Astrocyte of the spinal cord (primary cell): ENCODE results near the gene IL10RB.
"Not testable (repeated sequence)": the region's sequence is repeated elsewhere in the genome, so short reads cannot be mapped to it uniquely, and the experiment has no call there.

ENCODE experiments used
- DNase-seq: peaks from one replicate; pipeline ENCODE4 v3.0.0; 2011; ENCODE audit warnings: low read depth, low spot score
- H3K4me3 ChIP-seq: 2 replicates; pipeline ENCODE4 v1.5.1; 2011; ENCODE audit warnings: low read depth, mild to moderate bottlenecking, low read length, moderate library complexity
- CTCF ChIP-seq: IDR thresholded peaks from 2 replicates; pipeline ENCODE4 v1.5.1; 2012; ENCODE audit warnings: low read depth, mild to moderate bottlenecking, low read length, inconsistent platforms
- in situ Hi-C: cut with HindIII; loops from 2 replicates; pipeline ENCODE4 v1.10.0; 2017; ENCODE audit warnings: low sequenced_read_pairs

The IL10RB gene

DNA sequence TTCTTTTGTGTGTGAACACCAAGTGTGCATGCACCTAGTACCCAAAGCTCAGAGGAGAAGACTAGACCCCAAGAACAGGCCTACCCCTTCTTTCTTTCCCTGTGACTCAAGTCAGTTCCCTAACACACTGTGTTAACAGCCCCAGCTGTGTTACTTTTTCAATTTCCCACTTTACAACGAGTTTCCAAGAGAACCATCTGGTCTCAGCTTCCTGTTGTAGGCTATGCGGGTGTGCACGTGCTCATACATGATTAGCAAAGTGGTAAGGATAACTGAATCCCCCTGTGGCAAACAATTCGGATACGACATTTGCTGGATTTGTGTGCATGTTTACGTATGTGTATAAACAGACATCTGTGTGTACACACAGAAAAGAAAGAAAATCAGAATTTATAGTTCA lies 18.6 kb upstream of the IL10RB start:
- in situ Hi-C loops, result no loop called here
- TF ChIP-seq CTCF, result no peak
- H3K4me3 ChIP-seq, result no peak overlapping the region

DNA sequence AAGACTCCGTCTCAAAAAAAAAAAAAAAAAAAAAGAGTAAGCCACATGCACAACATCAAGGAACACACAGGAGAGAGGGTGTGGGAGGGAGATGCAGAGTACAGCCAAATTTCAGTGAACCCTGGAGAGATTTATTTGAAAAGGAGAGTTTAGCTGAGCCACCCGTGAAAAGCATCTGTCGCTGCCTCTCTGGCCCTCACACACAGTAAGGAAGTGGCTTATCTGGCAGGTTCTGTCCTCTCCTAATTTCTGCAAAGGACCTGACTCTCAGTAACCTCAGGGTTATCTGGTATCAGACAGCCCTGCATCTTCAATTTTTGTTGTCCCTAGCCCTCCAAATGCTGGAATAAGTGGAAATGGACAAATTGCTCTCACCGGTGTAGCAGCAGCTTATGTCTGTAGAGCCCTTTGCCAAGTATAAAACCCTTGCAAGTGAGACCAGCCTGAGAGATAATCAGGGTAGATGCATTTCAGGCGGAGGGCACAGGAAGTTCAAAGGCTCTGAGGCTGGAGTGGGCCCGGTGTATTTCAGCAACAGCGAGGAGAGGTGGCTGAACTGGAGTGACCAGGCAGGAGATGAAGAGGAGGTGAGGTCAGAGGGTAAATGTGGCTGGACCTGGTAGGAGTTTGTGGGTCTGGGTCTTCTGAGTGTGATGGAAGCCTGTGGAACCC lies 16.7 kb upstream of the IL10RB start:
- no peak for TF ChIP-seq CTCF
- no peak overlapping the region for H3K4me3 ChIP-seq
- in situ Hi-C loops, result no loop called here
- no peak for DNase-seq

More for the DNA sequence above, 18.6 kb upstream of the IL10RB start:
- no peak for DNase-seq

GRCh38 chr21:33251119-33251518 lies 15.0 kb upstream of the IL10RB start:
- TF ChIP-seq CTCF, result no peak
- no peak overlapping the region for H3K4me3 ChIP-seq
- in situ Hi-C loops, result no loop called here
- no peak for DNase-seq

DNA sequence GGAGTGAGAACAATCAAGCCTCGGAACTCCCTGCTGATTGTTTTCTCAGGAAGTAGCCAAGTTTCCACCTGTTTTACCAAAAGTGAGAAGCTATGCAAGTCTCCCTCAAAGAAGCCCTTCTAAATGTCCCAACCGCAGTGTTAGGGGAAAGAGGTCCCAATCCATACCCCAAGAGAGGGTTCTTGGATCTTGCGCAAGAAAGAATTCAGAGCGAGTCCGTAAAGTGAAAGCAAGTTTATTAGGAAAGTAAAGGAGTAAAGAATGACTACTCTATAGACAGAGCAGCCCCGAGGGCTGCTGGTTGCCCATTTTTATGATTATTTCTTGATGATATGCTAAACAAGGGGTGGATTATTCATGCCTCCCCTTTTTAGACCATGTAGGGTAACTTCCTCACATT lies 12.8 kb upstream of the IL10RB start:
- DNase-seq, in situ Hi-C loops, H3K4me3 ChIP-seq: not testable (repeated sequence)

- TF ChIP-seq CTCF, result no peak
- in situ Hi-C loops, result no loop called here
- no peak overlapping the region for H3K4me3 ChIP-seq
- DNase-seq, result no peak
Observed at GRCh38 chr21:33254766-33255165, 11.4 kb upstream of the IL10RB start.

DNA sequence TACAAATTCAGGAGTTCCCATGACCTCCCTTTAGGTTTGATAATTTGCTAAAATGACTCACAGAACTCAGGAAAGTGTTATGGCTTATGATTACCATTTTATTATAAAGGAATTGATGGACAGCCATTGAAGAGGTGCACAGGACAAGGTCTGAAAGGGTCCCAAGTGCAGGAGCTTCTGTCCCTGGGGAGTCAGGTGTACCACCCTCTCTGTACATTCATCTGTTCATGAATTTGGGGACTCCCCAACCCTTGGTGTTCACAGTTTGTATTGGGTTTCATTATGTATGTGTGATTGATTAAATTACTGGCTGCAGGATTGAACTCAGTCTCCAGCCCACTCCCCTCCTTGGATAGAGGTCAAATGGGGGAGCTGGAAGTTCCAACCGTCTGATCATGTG lies 10.8 kb upstream of the IL10RB start:
- DNase-seq, result no peak
- no peak for TF ChIP-seq CTCF
- H3K4me3 ChIP-seq, result no peak overlapping the region
- in situ Hi-C loops, result no loop called here

DNA sequence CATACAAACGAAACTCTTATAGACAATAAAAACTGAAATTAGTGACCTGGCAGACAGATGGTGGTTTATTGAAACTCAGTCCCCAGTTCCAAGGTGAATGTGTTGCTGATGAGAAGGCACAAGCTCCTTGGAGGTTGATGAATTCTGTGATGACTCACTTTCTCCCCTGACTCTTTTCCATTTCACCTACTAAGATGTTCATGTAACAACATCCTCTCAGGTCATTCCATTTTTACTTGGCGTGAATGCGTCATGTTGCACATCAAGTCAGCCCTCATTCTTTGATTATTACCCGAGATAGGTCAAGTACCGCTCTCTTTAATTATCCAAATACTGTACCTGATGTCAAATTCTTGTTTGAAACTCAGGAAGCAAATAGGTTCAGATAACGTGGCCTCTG lies 10.1 kb upstream of the IL10RB start:
- DNase-seq, result no peak
- H3K4me3 ChIP-seq, result no peak overlapping the region
- in situ Hi-C loops, result no loop called here
- TF ChIP-seq CTCF, result no peak
